DLD1 (cell line): ENCODE measurements around the gene CRNKL1.

Source experiments
- in situ Hi-C: cut with HindIII; loops from 2 replicates; pipeline ENCODE4 v1.10.0; 2017; ENCODE audit warnings: low sequenced_read_pairs

CRNKL1 gene

GRCh38 chr20:19987046-19987445, 65.2 kb downstream of the CRNKL1 start:
- in situ Hi-C loops: loop anchor here (25.0 kb wide), 1 partner anchor 100 kb away; no protein-coding TSS in a partner anchor

DNA sequence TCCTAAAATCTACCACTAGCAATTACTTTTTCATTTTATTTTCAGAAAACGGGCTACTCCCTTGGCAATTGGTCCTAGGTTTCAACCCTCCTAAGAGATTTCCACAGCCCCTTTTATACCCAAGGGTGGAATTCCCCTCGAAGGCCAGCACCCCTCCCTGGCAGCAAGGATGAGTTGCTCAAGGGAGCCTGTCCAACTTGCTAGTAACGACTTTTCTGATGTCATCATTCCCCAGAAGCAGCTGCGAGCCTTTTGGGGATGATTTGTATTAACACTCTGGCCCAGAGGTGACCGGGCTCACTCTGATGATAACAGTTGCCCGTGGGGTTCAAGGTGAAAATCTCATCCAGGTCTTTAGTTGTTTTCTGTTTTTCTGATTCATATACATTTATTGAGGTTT, 65.8 kb downstream of the CRNKL1 start:
- in situ Hi-C loops: loop anchor here (25.0 kb wide), 1 partner anchor 99 kb away; no protein-coding TSS in a partner anchor
